Left lung (tissue), 10 donors: ENCODE measurements around the gene TSPAN2. TPM values are rescaled to one million over a fixed set of nuclear protein-coding genes. Genes with fewer than 3 reads are reported as not detected.

Experiments
- ATAC-seq: fragments of 200-7000 bp; cut with Tn5 transposase; one replicate; pipeline ENCODE4 v1.9.1; 2020; ENCODE audit warnings: moderate library complexity
- DNase-seq, 4 donors: peaks; one replicate each; pipeline ENCODE4 v3.0.0-alpha.2; 2013 to 2020
- H3K27ac ChIP-seq, 2 donors: fragments of 200-600 bp; sonication (generic) in 1 of 2; one replicate each; pipeline versions ENCODE4 v1.5.0 to v1.8.0; 2020 to 2021
- H3K27me3 ChIP-seq, 2 donors: fragments of 200-600 bp; sonication (generic) in 1 of 2; one replicate each; pipeline versions ENCODE4 v1.5.0 to v1.8.0; 2020 to 2021
- H3K36me3 ChIP-seq, 2 donors: fragments of 200-600 bp; sonication (generic) in 1 of 2; one replicate each; pipeline versions ENCODE4 v1.5.0 to v1.8.0; 2020 to 2021
- H3K4me1 ChIP-seq, 2 donors: fragments of 200-600 bp; one replicate each; pipeline ENCODE4 v1.8.0; 2021
- H3K4me3 ChIP-seq, 2 donors: fragments of 200-600 bp; sonication (generic) in 1 of 2; one replicate each; pipeline versions ENCODE4 v1.5.0 to v1.8.0; 2020 to 2021; ENCODE audit warnings: mild to moderate bottlenecking in 1 of 2
- H3K9me3 ChIP-seq, 2 donors: fragments of 200-600 bp; sonication (generic) in 1 of 2; one replicate each; pipeline versions ENCODE4 v1.5.0 to v1.8.0; 2020 to 2021
- intact Hi-C, 2 donors: fragments of 100-400 bp; cut with DNase I; formaldehyde crosslinking; loops; one replicate each; pipeline versions ENCODE4 v1.11.2 to v1.14.2; 2022
- polyA plus RNA-seq, 6 donors: library from polyadenylated mRNA; unstranded; fragments of 120-200 nt; gene quantifications; one replicate each; pipeline ENCODE4 v1.2.1, GENCODE V29; 2013; ENCODE audit not compliant: insufficient read length in 6 of 6
- total RNA-seq, 2 donors: library from RNA; stranded (reverse); fragmentation: NEBNext Ultra II Directional; extraction: Animal tissue kit (Norgen Biotek cat#: 25700); gene quantifications; one replicate each; pipeline ENCODE4 v1.2.1, GENCODE V29; 2021
- TF ChIP-seq, protein P1 (sequence below), 2 donors: fragments of 200-600 bp; sonication (generic) in 1 of 2; IDR thresholded peaks; one replicate each; pipeline versions ENCODE4 v1.5.0 to v1.8.0; 2021; ENCODE audit warnings: antibody characterized with exemption in 2 of 2
- donor health status: DM: no; HTN: yes; CAD: no.
- donor health status: DM: no; HTN: no; CAD: no.

TSPAN2 gene
- total and polyA plus RNA-seq, 8 donors, result 7.9 to 10.6 (median 8.8) TPM

DNA sequence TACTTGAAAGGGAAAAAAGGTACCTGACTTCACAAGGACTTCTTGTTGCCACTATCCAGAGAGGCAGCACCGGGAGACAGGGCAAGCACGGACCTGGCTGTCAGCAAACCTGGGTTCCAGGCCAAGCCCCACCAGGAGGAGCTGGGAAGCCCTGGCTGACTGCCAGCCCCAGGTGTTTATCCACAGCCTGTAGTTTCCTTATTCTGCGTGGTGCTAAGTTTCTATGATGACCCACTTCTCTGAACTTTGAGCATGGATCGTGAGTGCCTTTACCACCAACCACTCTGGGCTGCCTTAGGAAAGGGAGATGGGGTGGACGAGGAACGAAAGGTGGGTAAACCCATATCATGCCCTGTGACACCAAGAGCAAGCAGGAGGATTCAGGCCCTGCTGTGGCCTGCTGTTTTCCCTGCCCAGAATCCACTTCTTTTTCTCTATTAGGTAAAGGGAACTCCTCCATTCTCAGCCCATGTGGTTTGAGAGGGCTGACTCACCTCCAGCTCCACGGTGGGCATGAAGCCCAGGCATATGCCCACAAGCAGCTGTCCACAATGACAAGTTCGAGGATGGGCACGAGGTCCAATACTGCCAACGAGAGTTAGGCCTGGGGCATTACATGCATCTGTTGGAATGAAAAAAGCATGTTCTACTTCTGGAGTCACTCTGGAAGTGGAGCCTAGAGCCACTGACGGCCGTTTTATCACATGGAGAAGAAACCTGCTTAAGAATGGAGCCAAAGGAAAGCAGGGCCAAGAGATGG lies 20.3 kb downstream of the TSPAN2 start:
- H3K4me1 ChIP-seq, result no peaks in the 10 kb centered on the region
- peaks cover 0 to 6% of the 10 kb centered on the region in 2 donors for H3K36me3 ChIP-seq
- peak in 1 of 4 donors; percentile 36 for DNase-seq
- no peak overlapping the region for H3K4me3 ChIP-seq
- TF ChIP-seq, protein P1, sequence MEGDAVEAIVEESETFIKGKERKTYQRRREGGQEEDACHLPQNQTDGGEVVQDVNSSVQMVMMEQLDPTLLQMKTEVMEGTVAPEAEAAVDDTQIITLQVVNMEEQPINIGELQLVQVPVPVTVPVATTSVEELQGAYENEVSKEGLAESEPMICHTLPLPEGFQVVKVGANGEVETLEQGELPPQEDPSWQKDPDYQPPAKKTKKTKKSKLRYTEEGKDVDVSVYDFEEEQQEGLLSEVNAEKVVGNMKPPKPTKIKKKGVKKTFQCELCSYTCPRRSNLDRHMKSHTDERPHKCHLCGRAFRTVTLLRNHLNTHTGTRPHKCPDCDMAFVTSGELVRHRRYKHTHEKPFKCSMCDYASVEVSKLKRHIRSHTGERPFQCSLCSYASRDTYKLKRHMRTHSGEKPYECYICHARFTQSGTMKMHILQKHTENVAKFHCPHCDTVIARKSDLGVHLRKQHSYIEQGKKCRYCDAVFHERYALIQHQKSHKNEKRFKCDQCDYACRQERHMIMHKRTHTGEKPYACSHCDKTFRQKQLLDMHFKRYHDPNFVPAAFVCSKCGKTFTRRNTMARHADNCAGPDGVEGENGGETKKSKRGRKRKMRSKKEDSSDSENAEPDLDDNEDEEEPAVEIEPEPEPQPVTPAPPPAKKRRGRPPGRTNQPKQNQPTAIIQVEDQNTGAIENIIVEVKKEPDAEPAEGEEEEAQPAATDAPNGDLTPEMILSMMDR (IDR thresholded peaks at IDR 0.05), result no peak
- intact Hi-C loops, result no loop called here
- peak; percentile 51 for ATAC-seq
- H3K9me3 ChIP-seq, result no peaks in the 10 kb centered on the region
- no peak overlapping the region for H3K27ac ChIP-seq
- H3K27me3 ChIP-seq, result no peaks in the 10 kb centered on the region

DNA sequence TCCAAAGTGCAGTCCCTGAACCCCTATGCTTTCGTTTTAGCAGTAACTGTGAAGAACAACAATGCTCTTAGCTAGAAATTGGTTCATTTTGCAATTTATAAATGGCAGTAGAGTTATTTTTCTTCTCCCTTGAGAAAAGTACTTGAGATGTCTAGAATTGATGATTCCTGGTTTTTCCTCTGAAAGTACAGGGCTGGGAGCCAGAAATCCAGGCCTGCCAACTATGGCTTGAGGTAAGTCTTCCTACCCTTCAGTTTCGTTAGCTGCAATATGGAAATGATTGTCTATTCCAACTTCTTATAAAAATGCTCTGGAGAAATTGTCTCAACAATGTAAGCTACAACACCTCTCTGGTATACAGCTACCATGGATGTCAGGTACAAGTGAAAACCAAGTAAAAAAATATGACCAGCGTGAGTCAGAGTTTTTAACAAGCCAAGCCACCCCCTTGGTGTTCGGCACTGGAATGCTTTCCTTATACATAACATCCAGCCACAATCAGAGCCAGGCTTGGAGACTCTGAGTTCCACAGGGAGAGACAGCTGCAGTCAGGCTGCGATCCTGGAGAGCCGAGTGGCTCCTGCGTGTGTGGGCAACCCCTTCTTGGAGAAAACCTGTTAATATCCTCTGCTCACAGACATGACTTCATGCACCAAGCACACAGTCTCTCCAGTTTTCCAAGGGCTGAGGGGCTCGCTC lies 22.0 kb downstream of the TSPAN2 start:
- TF ChIP-seq, protein P1 (IDR thresholded peaks at IDR 0.05), result no peak
- no peak overlapping the region for H3K4me3 ChIP-seq
- DNase-seq (no peak), ATAC-seq (no peak)
- H3K27ac ChIP-seq, result no peak overlapping the region
- intact Hi-C loops, result no loop called here
- H3K4me1 ChIP-seq, result peaks cover 0 to 9% of the 10 kb centered on the region in 2 donors
- no peaks in the 10 kb centered on the region for H3K9me3 ChIP-seq
- peaks cover 0 to 6% of the 10 kb centered on the region in 2 donors for H3K36me3 ChIP-seq
- no peaks in the 10 kb centered on the region for H3K27me3 ChIP-seq

DNA sequence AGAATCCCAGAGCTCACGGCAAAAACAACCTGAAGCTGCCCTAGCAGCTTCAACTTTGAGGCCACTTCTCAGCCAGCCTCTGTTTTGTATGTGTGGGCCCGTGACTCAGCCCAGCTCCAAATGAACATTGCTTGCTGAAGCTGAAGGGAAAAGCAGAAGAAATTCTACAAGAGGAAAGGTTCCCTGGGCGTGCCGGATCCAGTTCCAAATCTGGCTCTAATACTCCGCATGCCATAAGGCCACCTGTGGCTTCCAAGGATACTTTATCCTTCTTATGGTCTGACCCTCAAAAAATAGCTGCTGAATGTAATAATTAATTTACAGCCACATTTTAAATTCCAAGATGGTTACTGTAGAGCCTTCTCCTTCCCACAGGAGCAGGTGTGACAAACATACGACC lies 24.3 kb downstream of the TSPAN2 start:
- DNase-seq (no peak), ATAC-seq (no peak)
- TF ChIP-seq, protein P1 (IDR thresholded peaks at IDR 0.05), result no peak
- H3K4me1 ChIP-seq, result peaks cover 0 to 16% of the 10 kb centered on the region in 2 donors
- peaks cover 0 to 6% of the 10 kb centered on the region in 2 donors for H3K36me3 ChIP-seq
- no peak overlapping the region for H3K27ac ChIP-seq
- H3K9me3 ChIP-seq, result no peaks in the 10 kb centered on the region
- intact Hi-C loops, result no loop called here
- H3K4me3 ChIP-seq, result no peak overlapping the region
- no peaks in the 10 kb centered on the region for H3K27me3 ChIP-seq

DNA sequence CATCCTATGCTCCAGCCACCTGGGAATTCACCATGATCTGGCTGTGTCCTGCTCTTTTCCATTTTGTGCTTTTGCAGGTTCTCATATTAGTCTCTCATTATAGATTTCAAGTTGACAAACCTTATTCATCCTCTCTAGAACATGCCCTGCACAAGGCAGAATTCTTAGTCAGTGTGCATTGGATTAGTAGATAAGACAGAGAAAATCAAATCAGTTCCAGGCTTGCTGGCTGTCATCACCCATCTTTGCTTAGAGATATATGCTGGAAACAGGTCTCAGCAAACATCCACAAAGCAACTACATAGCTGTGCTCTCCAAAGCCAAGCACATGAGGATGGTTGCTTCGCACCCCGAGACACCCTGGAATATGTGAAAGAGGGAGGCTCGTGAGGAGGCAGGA lies 24.8 kb downstream of the TSPAN2 start:
- Histone ChIP-seq H3K27ac (no peak overlapping the region), H3K36me3 (peaks cover 0 to 6% of the 10 kb centered on the region in 2 donors), H3K9me3 (no peaks in the 10 kb centered on the region), H3K4me1 (peaks cover 0 to 16% of the 10 kb centered on the region in 2 donors), H3K4me3 (no peak overlapping the region), H3K27me3 (no peaks in the 10 kb centered on the region)
- DNase-seq (no peak), ATAC-seq (no peak)
- intact Hi-C loops, result no loop called here
- TF ChIP-seq, protein P1 (IDR thresholded peaks at IDR 0.05), result no peak

DNA sequence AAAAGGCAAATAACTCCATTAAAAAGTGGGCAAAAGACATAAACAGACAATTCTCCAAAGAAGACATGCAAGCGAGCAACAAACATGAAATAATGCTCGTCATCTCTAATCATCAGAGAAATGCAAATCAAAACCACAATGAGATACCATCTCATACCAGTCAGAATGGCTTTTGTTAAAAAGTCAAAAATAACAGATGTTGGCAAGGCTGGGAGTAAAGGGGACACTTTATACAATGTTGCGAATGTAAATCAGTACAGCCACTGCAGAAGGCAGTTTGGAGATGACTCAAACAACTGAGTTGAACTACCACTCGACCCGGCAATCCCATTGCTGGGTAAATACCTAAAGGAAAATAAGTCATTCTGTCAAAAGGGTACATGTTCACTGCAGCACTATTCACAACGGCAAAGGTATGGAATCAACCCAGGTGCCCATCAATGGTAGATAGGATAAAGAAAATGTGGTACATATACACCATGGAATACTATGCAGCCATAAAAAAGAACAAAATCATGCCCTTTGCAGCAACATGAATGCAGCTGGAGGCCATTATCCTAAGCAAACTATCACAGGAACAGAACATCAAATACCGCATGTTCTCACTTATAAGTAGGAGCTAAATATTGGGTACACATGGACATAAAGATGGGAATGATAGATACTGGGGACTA lies 25.9 kb downstream of the TSPAN2 start:
- intact Hi-C loops, result no loop called here
- H3K27me3 ChIP-seq, result no peaks in the 10 kb centered on the region
- no peak overlapping the region for H3K4me3 ChIP-seq
- no peaks in the 10 kb centered on the region for H3K9me3 ChIP-seq
- ATAC-seq, result no peak
- TF ChIP-seq, protein P1 (IDR thresholded peaks at IDR 0.05), result no peak
- DNase-seq, result no peak
- H3K4me1 ChIP-seq, result peaks cover 0 to 16% of the 10 kb centered on the region in 2 donors
- H3K27ac ChIP-seq, result peak overlapping the region in 1 of 2 donors; percentile 66
- peaks cover 0 to under 1% of the 10 kb centered on the region in 2 donors for H3K36me3 ChIP-seq
